GM10847 (cell line): ENCODE data around the gene PTPN9.

Source experiments
- POLR2A ChIP-seq: IDR thresholded peaks from 2 replicates; pipeline ENCODE4 v1.6.1; 2011; ENCODE audit not compliant: insufficient read length; ENCODE audit errors: extremely low read depth

Gene PTPN9

GRCh38 chr15:75436881-75437280 is 142.2 kb downstream of the PTPN9 start:
- TF ChIP-seq POLR2A: no peak

GRCh38 chr15:75431682-75432081 is 147.4 kb downstream of the PTPN9 start:
- TF ChIP-seq POLR2A: no peak

DNA sequence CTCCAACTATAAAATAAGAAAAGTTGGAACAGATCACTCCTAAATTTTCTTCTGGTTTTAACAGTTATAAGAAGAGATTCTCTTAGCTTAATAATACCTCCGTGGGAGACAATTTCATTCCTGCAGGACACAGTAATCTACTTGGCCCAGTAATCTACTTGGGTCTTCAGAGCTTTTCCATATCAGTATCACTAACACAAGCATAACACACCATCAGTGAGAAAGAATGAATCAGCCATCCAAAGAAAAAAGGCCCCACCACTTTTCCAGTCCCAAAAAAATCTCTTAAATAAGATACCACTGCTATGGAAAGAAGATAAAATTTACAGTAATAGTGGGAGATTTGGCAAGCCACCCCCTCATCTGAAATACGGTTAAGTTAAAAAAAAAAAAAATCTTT is 147.8 kb downstream of the PTPN9 start:
- no peak for TF ChIP-seq POLR2A

- TF ChIP-seq POLR2A: no peak
Observed at GRCh38 chr15:75430259-75430658, 148.9 kb downstream of the PTPN9 start.

DNA sequence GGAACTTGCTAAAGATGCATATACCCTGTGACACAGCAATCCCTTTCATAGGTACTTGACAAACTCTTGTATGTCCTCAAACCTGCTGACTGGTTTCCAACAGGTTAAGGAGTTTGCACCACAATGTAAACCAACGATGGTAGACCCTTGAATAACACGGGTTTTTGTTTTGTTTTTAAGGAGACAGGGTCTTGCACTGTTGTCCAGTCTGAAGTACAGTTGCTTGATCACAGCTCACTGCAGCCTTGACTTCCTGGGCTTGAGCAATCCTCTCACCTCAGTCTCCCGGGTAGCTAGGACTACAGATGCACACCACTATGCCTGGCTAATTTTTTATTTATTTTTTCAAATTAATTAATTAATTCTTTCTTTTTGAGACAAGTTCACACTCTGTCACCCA is 151.0 kb downstream of the PTPN9 start:
- TF ChIP-seq POLR2A: no peak

GRCh38 chr15:75425966-75426500 is 153.1 kb downstream of the PTPN9 start:
- no peak for TF ChIP-seq POLR2A

DNA sequence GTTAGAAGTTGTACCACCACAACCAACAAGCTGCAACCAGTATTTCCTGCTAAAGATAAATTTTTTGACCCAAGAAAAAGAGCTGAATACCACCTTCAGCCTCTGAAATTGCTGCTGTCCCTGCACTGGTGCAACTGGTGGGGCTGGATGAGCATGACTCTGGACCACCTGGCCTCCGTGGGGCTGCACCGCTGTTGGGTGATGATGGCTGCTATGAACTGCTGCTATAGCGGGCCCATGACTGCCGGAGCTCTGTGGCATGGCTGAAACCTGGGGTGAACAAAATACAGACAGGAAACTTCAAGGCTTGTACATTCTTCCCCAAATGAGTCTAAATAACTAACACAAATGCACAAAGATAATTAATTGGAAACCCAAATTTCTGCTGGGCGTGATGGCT is 156.6 kb downstream of the PTPN9 start:
- TF ChIP-seq POLR2A: no peak

- no peak for TF ChIP-seq POLR2A
Observed at GRCh38 chr15:75420698-75421097, 158.4 kb downstream of the PTPN9 start.

DNA sequence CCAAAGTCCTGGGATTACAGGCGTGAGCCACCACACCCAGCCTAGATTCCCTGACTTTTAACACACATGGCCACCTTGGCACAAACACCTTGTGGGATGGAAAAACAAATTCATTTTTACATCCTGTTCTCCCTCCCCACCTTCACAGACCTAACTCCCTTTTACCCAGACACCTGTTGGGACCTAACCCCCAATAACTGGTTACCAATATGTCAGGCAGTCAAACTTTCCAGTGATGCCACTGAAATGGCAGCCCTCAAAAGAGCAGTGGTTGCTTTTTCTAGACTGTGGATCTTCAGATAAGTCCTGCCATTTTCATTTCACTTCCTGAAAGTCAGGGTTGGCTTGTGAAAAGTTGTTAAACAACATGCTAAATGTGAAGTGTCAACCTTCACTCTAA is 162.5 kb downstream of the PTPN9 start:
- TF ChIP-seq POLR2A: no peak
